GM12878 (cell line): Measurements from ENCODE around the gene PPP1R7.

ENCODE experiments used
- CHD2 ChIP-seq: IDR thresholded peaks from 2 replicates; pipeline ENCODE4 v1.6.1; 2011; ENCODE audit warnings: low read depth, low read length, improper control_type of control experiment, borderline replicate concordance
- CTCF ChIP-seq, 3 experiments: IDR thresholded peaks in 2 of 3; conservative IDR thresholded peaks in 1 of 3; 2 replicates each; pipeline ENCODE4 v1.5.1; 2011; ENCODE audit warnings: low read depth in 3 of 3, low read length in 3 of 3, mild to moderate bottlenecking in 3 of 3, control low read depth in 2 of 3, moderate library complexity in 2 of 3, inconsistent platforms in 1 of 3, mixed read lengths in 1 of 3; ENCODE audit not compliant: control insufficient read depth in 2 of 3, insufficient read depth in 1 of 3; ENCODE audit errors: extremely low read depth in 1 of 3
- IKZF1 ChIP-seq: fragments of 450-650 bp; conservative IDR thresholded peaks from 2 replicates; pipeline ENCODE4 v1.6.1; 2017; ENCODE audit warnings: antibody characterized with exemption, mild to moderate bottlenecking
- JUNB ChIP-seq: IDR thresholded peaks from 2 replicates; pipeline ENCODE4 v1.6.1; 2016; ENCODE audit warnings: antibody characterized with exemption, mild to moderate bottlenecking
- NRF1 ChIP-seq: conservative IDR thresholded peaks from 2 replicates; pipeline ENCODE4 v1.6.1; 2011; ENCODE audit warnings: mild to moderate bottlenecking, low read depth, low read length, improper control_type of control experiment
- POLR2A ChIP-seq: IDR thresholded peaks from 2 replicates; pipeline ENCODE4 v1.6.1; 2011; ENCODE audit warnings: low read depth, mild to moderate bottlenecking, low read length
- POLR2AphosphoS5 ChIP-seq: IDR thresholded peaks from 2 replicates; pipeline ENCODE4 v1.6.1; 2011; ENCODE audit warnings: mild to moderate bottlenecking, low read length, inconsistent platforms
- SUZ12 ChIP-seq: fragments of 200-600 bp; sonication (generic); IDR thresholded peaks from one replicate; pipeline ENCODE4 v1.6.1; 2018; ENCODE audit warnings: antibody characterized with exemption, mild to moderate bottlenecking; ENCODE audit not compliant: unreplicated experiment
- TARDBP ChIP-seq: IDR thresholded peaks from 2 replicates; pipeline ENCODE4 v1.6.1; 2016; ENCODE audit warnings: borderline replicate concordance

- TF ChIP-seq CTCF (IDR thresholded peaks at IDR 0.05 in 2 of 3, conservative IDR thresholded peaks at IDR 0.05 in 1 of 3; ENCODE audit: control insufficient read depth in 2 of 3, extremely low read depth in 1 of 3, insufficient read depth in 1 of 3, low read depth in 3 of 3, low read length in 3 of 3), result no peak
- TF ChIP-seq TARDBP, result no peak
- no peak for TF ChIP-seq CHD2
- no peak for TF ChIP-seq IKZF1
- TF ChIP-seq POLR2AphosphoS5, result no peak
- no peak for TF ChIP-seq JUNB
- no peak for TF ChIP-seq NRF1
- TF ChIP-seq SUZ12, result no peak
- TF ChIP-seq POLR2A, result no peak
Observed at GRCh38 chr2:241132538-241133435, 17.5 kb upstream of the PPP1R7 start.
